ENCODE data around the gene CLHC1.

GRCh38 chr2:55165626-55166025, 66.5 kb downstream of the CLHC1 start:
- TF ChIP-seq CTCF (IDR thresholded peaks at IDR 0.05) (no peak), POLR2A (IDR thresholded peaks at IDR 0.05) (no peak)
